ENCODE data around the gene PUDP.
"Not testable (repeated sequence)": the region's sequence is repeated elsewhere in the genome, so short reads cannot be mapped to it uniquely, and the experiment has no call there.

Gene PUDP

GRCh38 chrX:7045238-7045955 is 102.6 kb downstream of the PUDP start:
- no peak overlapping the region for H3K27ac ChIP-seq (ENCODE audit: low read depth, low read length, poor library complexity, severe bottlenecking)

DNA sequence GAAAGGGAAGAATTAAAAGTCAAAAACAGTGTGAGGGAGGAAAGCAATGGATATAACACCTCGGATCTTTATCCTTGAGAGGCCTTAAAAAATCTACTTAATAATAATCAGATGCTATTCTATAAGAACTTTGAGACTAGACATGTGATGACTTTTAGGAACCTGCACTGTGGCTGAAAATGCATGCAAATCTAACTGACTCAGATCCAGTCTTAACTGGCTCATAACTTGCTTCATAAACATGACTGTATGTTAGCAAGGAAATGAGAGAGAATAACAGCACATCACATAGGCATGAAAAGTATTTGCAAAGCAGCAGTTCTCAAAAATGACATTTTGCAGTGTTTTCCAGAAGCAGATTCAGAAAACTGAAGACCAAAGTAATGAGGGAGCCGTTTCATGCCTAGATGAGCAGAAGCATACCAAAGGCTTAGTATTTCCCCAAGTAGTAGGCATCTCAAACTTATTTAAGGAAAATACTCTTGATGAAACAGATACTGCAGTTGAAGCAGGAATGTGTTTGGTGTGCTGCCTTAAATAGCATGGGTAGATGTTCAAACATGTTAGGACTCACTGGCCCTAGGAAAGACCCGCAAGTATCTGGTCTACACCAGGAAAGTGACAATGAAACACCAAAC is 104.0 kb downstream of the PUDP start:
- H3K27me3 ChIP-seq (ENCODE audit: insufficient read depth, low read length); H3K9me3 ChIP-seq (ENCODE audit: low read length); H3F3A ChIP-seq (ENCODE audit: insufficient read depth, low read length); H3K79me2 ChIP-seq (ENCODE audit: insufficient read depth, low read length); H2AFZ ChIP-seq (ENCODE audit: low read length); H3K27ac ChIP-seq (ENCODE audit: low read depth, low read length, poor library complexity, severe bottlenecking); H3K4me2 ChIP-seq (ENCODE audit: low read length); H4K20me1 ChIP-seq (ENCODE audit: insufficient read depth, low read length); H3K4me1 ChIP-seq (ENCODE audit: insufficient read depth, low read length, severe bottlenecking); H3K4me3 ChIP-seq (ENCODE audit: low read depth, low read length, poor library complexity, severe bottlenecking); H3K9ac ChIP-seq (ENCODE audit: low read length); H3K36me3 ChIP-seq (ENCODE audit: insufficient read depth, low read length); H3K9me2 ChIP-seq (ENCODE audit: low read depth, low read length): not testable (repeated sequence)

More at GRCh38 chrX:7045238-7045955, 102.6 kb downstream of the PUDP start:
- peaks cover 17% of the 10 kb centered on the region for H3K36me3 ChIP-seq (ENCODE audit: insufficient read depth, low read length)
- no peak overlapping the region for H3K4me3 ChIP-seq (ENCODE audit: low read depth, low read length, poor library complexity, severe bottlenecking)
- H3K27me3 ChIP-seq (ENCODE audit: insufficient read depth, low read length): no peaks in the 10 kb centered on the region
- H3K9me2 ChIP-seq (ENCODE audit: low read depth, low read length): no peaks in the 10 kb centered on the region
- H3K9ac ChIP-seq (ENCODE audit: low read length): no peak overlapping the region
- H3K9me3 ChIP-seq (ENCODE audit: low read length): no peaks in the 10 kb centered on the region
- TF ChIP-seq EZH2 (IDR thresholded peaks at IDR 0.05; ENCODE audit: borderline replicate concordance, low read length): no peak
- TF ChIP-seq CTCF (IDR thresholded peaks at IDR 0.05; ENCODE audit: low read length): no peak
- no peaks in the 10 kb centered on the region for H3K79me2 ChIP-seq (ENCODE audit: insufficient read depth, low read length)
- no peak overlapping the region for H2AFZ ChIP-seq (ENCODE audit: low read length)
- H3F3A ChIP-seq (ENCODE audit: insufficient read depth, low read length): no peaks in the 10 kb centered on the region
- H4K20me1 ChIP-seq (ENCODE audit: insufficient read depth, low read length): no peaks in the 10 kb centered on the region
- H3K4me1 ChIP-seq (ENCODE audit: insufficient read depth, low read length, severe bottlenecking): no peaks in the 10 kb centered on the region
- no peak overlapping the region for H3K4me2 ChIP-seq (ENCODE audit: low read length)

DNA sequence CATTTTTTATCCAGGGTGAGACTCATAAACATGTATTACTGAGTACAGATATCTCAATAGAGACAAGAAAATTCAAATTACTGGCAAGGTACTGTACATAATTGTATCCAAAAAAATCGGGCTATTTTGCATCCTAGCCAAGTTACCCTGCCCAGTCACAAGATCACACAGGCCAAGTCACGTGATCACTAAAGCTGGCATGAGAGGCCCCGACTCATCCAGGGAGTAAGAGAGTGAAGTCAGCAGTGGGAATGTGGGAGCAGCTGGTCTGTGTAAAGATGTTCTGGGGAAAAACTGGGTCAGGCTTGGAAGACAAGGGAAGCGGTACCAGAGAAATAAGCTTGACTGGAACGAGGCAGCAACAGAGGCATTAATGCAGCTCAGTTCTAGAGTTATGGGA is 119.7 kb downstream of the PUDP start:
- Histone ChIP-seq H4K20me1 (ENCODE audit: insufficient read depth, low read length) (no peaks in the 10 kb centered on the region), H3K27ac (ENCODE audit: low read depth, low read length, poor library complexity, severe bottlenecking) (no peak overlapping the region), H3K79me2 (ENCODE audit: insufficient read depth, low read length) (no peaks in the 10 kb centered on the region), H3K9me3 (ENCODE audit: low read length) (no peaks in the 10 kb centered on the region), H3K4me2 (ENCODE audit: low read length) (no peak overlapping the region), H3K4me3 (ENCODE audit: low read depth, low read length, poor library complexity, severe bottlenecking) (no peak overlapping the region), H2AFZ (ENCODE audit: low read length) (no peak overlapping the region), H3K27me3 (ENCODE audit: insufficient read depth, low read length) (no peaks in the 10 kb centered on the region), H3K36me3 (ENCODE audit: insufficient read depth, low read length) (no peaks in the 10 kb centered on the region), H3K9ac (ENCODE audit: low read length) (no peak overlapping the region), H3F3A (ENCODE audit: insufficient read depth, low read length) (no peaks in the 10 kb centered on the region), H3K9me2 (ENCODE audit: low read depth, low read length) (no peaks in the 10 kb centered on the region), H3K4me1 (ENCODE audit: insufficient read depth, low read length, severe bottlenecking) (no peaks in the 10 kb centered on the region)
- no peak for TF ChIP-seq EZH2 (IDR thresholded peaks at IDR 0.05; ENCODE audit: borderline replicate concordance, low read length)
- no peak for TF ChIP-seq CTCF (IDR thresholded peaks at IDR 0.05; ENCODE audit: low read length)

- Histone ChIP-seq H3K9me2 (ENCODE audit: low read depth, low read length) (no peaks in the 10 kb centered on the region), H3K9ac (ENCODE audit: low read length) (no peak overlapping the region), H3K4me3 (ENCODE audit: low read depth, low read length, poor library complexity, severe bottlenecking) (no peak overlapping the region), H3K9me3 (ENCODE audit: low read length) (no peaks in the 10 kb centered on the region), H4K20me1 (ENCODE audit: insufficient read depth, low read length) (no peaks in the 10 kb centered on the region), H3K36me3 (ENCODE audit: insufficient read depth, low read length) (no peaks in the 10 kb centered on the region), H3K27me3 (ENCODE audit: insufficient read depth, low read length) (no peaks in the 10 kb centered on the region), H3K79me2 (ENCODE audit: insufficient read depth, low read length) (no peaks in the 10 kb centered on the region), H3K27ac (ENCODE audit: low read depth, low read length, poor library complexity, severe bottlenecking) (no peak overlapping the region), H3F3A (ENCODE audit: insufficient read depth, low read length) (no peaks in the 10 kb centered on the region), H2AFZ (ENCODE audit: low read length) (no peak overlapping the region), H3K4me2 (ENCODE audit: low read length) (no peak overlapping the region), H3K4me1 (ENCODE audit: insufficient read depth, low read length, severe bottlenecking) (no peaks in the 10 kb centered on the region)
- TF ChIP-seq CTCF (IDR thresholded peaks at IDR 0.05; ENCODE audit: low read length) (no peak), EZH2 (IDR thresholded peaks at IDR 0.05; ENCODE audit: borderline replicate concordance, low read length) (no peak)
Measured at GRCh38 chrX:7027071-7027470, 120.9 kb downstream of the PUDP start.

- H4K20me1 ChIP-seq (ENCODE audit: insufficient read depth, low read length); H3K9me2 ChIP-seq (ENCODE audit: low read depth, low read length); H3K79me2 ChIP-seq (ENCODE audit: insufficient read depth, low read length): not testable (repeated sequence)
Measured at GRCh38 chrX:7026365-7026764, 121.6 kb downstream of the PUDP start.

More at GRCh38 chrX:7026365-7026764, 121.6 kb downstream of the PUDP start:
- H3K4me1 ChIP-seq (ENCODE audit: insufficient read depth, low read length, severe bottlenecking); H3K27ac ChIP-seq (ENCODE audit: low read depth, low read length, poor library complexity, severe bottlenecking); H3K4me2 ChIP-seq (ENCODE audit: low read length); H3K4me3 ChIP-seq (ENCODE audit: low read depth, low read length, poor library complexity, severe bottlenecking); H3F3A ChIP-seq (ENCODE audit: insufficient read depth, low read length); H3K27me3 ChIP-seq (ENCODE audit: insufficient read depth, low read length); H3K9ac ChIP-seq (ENCODE audit: low read length); H2AFZ ChIP-seq (ENCODE audit: low read length); H3K9me3 ChIP-seq (ENCODE audit: low read length); H3K36me3 ChIP-seq (ENCODE audit: insufficient read depth, low read length): not testable (repeated sequence)

Measured in OCI-LY1 (cell line).